ENCODE measurements around the gene WDR20. TPM values are rescaled to one million over a fixed set of nuclear protein-coding genes. Genes with fewer than 3 reads are reported as not detected.

The WDR20 gene
- total RNA-seq, 1 experiment from 2014 or later = 25.6 TPM

- Mint-ChIP-seq H3K4me3 (no peak overlapping the region), H3K4me1 (peaks cover 42% of the 10 kb centered on the region), H3K27me3 (ENCODE audit: low read depth) (no peaks in the 10 kb centered on the region), H3K9me3 (no peaks in the 10 kb centered on the region), H3K36me3 (no peaks in the 10 kb centered on the region), H3K27ac (no peak overlapping the region)
- DNase-seq (ENCODE audit: low spot score) (no peak), ATAC-seq (no peak)
- POLR2A ChIA-PET = no interaction called here
- CTCF ChIA-PET = interaction anchor here (0.6 to 1.1 kb wide), 2 partner anchors 14 to 126 kb away, joined by 3 to 4 read pairs; no protein-coding TSS in a partner anchor
- no peak for TF ChIP-seq CREM (CRISPR knock-in tag; IDR thresholded peaks at IDR 0.05)
- TF ChIP-seq ATF1 (CRISPR knock-in tag; IDR thresholded peaks at IDR 0.05) = no peak
- no peak for TF ChIP-seq TEAD1 (CRISPR knock-in tag; IDR thresholded peaks at IDR 0.05)
These were observed 48.5 kb downstream of the WDR20 start for GRCh38 chr14:102188187-102188586.

- Mint-ChIP-seq H3K36me3 (no peaks in the 10 kb centered on the region), H3K27me3 (ENCODE audit: low read depth) (no peaks in the 10 kb centered on the region), H3K9me3 (no peaks in the 10 kb centered on the region), H3K4me1 (peaks cover 47% of the 10 kb centered on the region), H3K4me3 (no peak overlapping the region), H3K27ac (peak overlapping the region; percentile 64; the same call in 1 of the 2 replicates)
- no peak for ATAC-seq
- ChIA-PET CTCF (no interaction called here), POLR2A (no interaction called here)
- DNase-seq (ENCODE audit: low spot score) = no peak
- TF ChIP-seq ZBTB21 (CRISPR knock-in tag; IDR thresholded peaks at IDR 0.05; ENCODE audit: borderline replicate concordance) (no peak), FOXJ3 (CRISPR knock-in tag; IDR thresholded peaks at IDR 0.05; ENCODE audit: borderline replicate concordance) (no peak), CBFB (CRISPR knock-in tag; IDR thresholded peaks at IDR 0.05; ENCODE audit: low read depth) (no peak), ZNF281 (CRISPR knock-in tag; IDR thresholded peaks at IDR 0.05) (no peak), ERG (CRISPR knock-in tag; IDR thresholded peaks at IDR 0.05) (no peak), CTCF (IDR thresholded peaks at IDR 0.05) (no peak), RELA (CRISPR knock-in tag; IDR thresholded peaks at IDR 0.05; ENCODE audit: borderline replicate concordance) (no peak), ETV6 (CRISPR knock-in tag; IDR thresholded peaks at IDR 0.05) (no peak), USF2 (CRISPR knock-in tag; IDR thresholded peaks at IDR 0.05) (no peak), MAX (CRISPR knock-in tag; IDR thresholded peaks at IDR 0.05) (no peak), JUN (CRISPR knock-in tag; IDR thresholded peaks at IDR 0.05) (no peak), PREB (CRISPR knock-in tag; IDR thresholded peaks at IDR 0.05; ENCODE audit: borderline replicate concordance) (no peak), ATF1 (CRISPR knock-in tag; IDR thresholded peaks at IDR 0.05) (no peak), ZNF416 (CRISPR knock-in tag; IDR thresholded peaks at IDR 0.05) (no peak), ARID4B (CRISPR knock-in tag; IDR thresholded peaks at IDR 0.05; ENCODE audit: borderline replicate concordance) (no peak), IRF1 (CRISPR knock-in tag; IDR thresholded peaks at IDR 0.05) (no peak), FOXP4 (CRISPR knock-in tag; IDR thresholded peaks at IDR 0.05) (no peak)
These were observed 50.2 kb downstream of the WDR20 start for GRCh38 chr14:102189874-102190273.

Measured in WTC11 (cell line).